Stimulated activated CD4-positive, alpha-beta T cell treated with anti-CD3 and anti-CD28 coated beads, Interleukin-12 subunit alpha, Interleukin-12 subunit beta, amount 100 ng/mL, for 24 hours (primary cell): ENCODE measurements around the gene FAM210A.

Experiments used
- DNase-seq, 2 experiments: peaks; one replicate each; pipeline ENCODE4 v3.0.0-alpha.2; 2020; ENCODE audit warnings: low read depth in 2 of 2

Gene FAM210A

DNA sequence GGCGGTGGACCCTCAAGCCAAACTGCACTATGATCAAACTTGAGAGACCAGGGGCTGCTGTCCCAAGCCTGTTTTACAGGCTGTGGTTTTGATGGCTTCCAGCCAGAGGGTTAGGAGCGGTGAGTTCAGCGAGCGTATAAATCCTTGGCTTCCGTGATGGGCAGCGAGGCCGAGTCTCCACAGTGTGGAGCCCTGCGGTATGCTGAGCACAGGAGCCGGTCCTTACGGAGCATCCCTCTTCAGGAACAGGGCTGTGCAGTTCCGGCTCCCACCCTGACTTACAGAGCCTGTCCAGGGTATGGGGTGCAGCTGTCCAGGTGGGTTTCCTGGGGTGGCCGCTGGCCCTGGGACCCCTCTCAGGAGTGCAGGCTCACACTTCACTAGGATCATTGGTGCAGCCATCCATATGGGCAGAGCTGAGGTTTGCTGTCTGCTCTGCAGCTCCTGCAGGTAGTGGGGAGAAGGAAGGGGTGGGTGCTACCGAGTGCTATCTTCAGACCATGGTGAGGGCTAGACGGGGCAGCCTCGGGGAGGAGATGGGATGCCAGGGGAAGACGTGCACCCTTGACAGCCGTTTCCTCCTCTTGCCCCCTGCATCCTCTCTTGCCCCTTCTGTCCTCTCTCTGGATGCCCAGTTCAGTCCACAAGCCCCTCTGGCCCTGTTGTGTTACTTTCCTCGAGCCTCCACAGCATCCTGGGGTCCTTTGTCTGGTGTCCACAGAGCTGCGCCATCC, 104.3 kb downstream of the FAM210A start:
- DNase-seq = no peak

DNA sequence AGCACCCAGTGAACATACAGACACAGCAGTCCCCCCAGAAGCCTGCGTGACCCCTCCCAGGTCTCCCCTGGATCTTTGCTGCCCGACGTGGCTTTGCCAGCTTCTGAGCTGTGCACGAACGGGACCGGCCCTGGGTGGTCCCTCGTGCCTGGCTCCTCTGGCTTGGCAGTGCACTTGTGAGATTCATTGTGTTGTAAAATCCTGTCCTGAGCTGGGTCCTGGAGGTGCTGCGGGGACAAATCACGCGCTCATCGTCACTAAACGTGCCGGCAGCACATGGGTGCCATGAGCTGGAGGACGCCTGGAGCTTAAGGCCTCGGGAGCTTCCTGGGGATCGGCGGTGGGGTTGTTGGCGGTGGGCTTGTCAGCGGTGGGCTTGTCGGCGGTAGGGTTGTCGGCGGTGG, 104.9 kb downstream of the FAM210A start:
- DNase-seq = no peak

DNA sequence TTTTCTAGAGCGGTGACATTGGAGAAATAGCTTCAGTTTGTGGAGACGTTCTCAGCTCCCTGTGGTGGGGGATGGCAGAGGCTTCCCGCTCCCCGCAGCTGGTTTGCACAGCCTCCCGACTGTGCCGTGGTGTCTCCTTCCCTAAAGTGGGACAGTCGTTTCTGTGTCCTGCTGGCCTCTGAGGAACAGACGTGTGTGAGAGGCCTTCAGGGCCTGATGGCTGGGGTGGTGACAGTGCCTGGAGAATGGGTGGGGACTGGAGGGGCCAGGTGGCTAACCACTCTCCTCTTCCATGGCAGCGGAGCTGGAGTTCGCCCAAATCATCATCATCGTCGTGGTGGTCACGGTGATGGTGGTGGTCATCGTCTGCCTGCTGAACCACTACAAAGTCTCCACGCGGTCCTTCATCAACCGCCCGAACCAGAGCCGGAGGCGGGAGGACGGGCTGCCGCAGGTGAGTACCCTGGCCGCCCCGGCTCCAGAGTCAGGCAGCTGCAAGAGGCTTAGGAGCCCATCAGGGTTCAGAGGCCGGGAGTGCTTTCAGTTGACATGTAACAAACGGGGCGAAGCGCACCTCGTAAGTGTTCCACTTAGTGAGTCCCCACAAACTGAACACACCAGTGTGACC, 105.4 kb downstream of the FAM210A start:
- no peak for DNase-seq

DNA sequence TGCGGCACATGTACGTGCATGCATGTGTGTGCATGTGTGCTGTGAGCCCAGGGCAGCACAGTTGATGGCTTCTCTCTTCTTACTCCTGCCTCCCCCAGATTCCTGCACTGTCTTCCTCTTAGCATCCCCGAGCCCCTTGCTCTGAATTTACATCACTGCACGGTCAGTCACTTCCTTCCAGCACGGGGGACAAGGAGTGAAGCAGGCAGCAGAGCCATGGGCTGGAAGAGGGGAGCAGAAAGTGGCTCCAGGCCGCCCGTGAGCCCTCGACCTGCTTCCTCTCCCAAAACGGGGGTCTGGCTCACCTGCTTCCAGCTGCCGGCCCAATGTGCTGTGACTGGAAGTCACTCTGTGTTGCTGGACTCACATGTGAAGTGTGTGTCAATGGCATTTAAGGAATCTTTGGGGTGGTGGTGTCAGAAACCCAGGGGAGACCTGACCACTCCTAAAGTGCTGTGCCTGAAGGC, 106.1 kb downstream of the FAM210A start:
- DNase-seq = no peak

DNA sequence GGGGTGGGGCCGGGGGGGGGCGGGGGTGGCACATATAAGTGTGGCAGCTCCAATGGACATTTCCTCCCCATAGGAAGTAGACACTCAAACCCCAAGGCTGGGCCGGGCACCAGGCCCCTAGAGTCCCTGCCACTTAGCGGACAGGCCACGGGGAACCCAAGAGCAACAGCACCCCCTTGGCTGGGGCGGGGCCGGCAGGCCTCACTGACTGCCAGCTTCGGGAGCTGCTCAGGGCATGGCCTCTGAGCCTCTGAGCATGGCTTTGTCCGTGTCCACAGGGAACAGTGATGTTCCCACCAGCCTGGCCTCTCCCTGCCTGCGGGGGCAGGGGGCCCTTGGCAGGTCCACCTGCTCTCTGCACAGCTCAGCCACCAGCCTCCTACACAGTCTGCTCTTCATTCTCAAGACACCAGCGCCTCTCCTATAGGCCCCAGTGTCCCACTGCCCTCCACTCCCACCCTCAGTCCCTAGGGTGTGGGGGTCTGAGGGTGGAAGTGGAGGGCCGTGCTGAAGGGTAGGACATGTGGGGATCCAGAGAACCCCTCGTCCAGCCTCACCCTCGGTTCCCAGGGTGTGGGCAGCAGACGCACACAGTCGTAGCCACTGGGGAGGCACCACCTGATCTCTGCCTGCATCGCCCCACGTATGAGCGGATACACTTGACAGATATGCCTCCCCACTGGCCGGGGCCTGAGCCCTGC, 106.7 kb downstream of the FAM210A start:
- no peak for DNase-seq

DNA sequence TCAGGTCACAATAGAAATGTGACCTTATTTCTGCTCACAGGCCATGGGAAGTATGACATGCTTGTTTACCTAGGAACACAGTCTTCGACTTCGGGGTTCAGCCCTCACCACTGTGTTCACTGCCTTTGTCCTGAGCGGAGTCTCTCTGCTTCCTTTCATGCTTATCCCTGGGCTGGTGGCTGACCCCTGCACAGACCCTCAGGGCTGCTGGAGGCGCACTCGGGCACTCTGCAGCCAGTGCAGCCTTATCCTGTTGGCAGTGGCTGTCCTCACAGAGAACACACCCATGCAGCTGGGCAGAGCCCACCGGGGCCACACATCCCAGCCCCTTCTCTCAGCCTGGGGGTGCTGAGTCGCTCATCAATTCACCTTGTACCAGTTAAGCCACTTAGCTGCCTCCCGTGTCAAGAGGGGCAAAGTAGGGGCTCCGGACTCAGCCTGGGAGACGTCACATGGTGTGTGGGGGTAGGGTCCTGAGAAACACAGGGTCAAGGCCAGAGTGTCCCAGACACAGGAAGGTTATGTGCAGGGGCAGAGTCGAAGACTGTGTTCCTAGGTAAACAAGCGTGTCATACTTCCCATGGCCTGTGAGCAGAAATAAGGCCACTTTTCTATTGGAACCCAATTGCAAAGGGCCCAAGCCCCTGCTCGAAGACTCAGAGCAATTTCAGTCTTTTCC, 107.5 kb downstream of the FAM210A start:
- no peak for DNase-seq

DNA sequence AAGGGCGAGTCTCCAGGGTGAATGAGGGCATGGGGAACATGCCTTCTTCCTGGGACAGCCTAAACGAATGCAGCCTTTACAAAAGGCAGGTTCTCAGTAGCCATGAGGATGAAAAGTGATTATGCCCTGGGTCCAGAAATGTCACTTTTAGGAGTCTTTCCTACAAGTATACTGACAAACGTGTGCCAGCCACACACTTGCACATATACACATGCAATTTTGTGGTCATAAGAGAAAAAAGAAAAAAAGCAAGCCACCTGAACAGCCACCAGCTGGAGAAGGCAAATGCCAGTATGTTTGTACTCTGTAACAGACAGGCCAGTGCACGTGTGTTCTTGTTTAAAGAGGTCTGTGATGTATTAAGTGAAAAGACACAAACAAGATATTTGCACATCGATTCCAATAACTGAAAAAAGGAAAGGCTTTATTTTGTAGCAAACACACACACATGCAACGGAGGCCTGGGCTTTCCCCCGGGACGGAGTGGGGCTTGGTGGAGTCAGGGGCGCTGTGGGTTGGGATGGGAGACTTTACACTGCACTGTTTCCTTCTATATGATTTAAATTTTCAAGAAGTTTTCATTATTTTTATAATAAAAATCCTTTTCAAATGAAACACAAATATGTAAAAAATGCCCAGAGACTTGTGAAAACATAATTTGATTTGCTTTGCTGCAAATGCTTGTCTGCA, 108.4 kb downstream of the FAM210A start:
- DNase-seq = no peak

DNA sequence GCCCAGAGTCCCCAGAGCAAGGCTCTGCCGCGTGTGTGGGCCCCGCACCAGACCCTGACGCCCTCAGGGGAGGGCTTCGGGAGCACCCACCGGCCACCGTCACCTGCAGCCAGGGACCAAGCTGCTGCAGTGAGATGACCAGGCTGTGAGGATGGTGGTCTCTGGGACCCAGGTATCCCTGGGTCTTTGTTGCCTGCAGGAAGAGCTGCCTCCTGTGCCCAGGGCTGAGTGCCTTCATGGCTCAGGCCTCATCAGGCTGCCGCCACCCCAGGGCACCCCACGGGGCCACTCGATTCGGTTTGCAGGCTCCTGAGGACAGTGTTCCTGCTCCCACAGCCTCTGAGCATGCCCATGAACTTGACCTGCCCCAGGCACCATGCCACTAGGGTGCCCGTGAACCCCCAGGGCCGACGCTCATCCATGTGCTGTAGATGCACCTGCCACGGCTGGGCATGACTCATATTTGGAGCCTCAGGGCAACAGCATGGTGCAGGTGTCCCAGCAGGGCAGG, 109.8 kb downstream of the FAM210A start:
- DNase-seq = no peak

DNA sequence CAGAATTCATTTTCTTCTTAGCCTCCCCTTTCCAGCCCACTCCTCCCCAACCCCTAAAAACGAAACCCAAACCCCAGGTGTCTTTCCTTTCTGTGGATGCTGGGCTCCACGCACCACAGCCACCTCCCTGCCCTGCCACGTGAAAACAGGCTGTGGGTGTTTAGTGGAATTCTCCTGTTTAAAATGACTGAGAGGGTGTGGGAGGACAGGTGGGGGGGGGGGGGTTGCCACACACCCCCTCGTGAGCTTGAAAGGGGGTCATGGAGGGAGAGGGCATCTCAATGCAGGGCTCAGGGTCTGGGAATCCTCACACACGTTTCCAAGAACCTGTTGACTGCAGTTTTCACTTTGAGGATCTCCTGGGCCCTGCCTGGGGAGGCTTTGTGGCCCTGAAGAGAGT, 110.3 kb downstream of the FAM210A start:
- DNase-seq = no peak

DNA sequence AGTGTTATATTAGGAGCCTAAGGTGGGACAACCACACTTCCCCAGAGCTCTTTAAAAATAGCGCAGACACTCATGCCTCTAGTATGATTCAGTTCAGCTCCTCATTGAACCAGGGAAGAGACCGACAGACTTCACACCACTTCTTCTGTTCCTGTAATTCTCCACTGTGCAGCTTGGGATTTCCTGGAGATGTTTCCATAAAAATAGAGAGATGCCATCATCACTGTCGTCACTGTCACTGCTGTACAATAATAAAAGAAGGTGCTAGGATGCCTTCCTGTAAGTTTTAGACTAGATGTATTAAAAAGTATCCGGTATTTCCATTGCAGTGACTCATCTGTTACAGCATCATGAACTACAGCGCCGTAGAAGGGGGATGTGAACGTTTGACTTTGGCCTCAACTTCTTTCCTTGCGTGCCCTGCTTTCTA, 110.9 kb downstream of the FAM210A start:
- no peak for DNase-seq

DNA sequence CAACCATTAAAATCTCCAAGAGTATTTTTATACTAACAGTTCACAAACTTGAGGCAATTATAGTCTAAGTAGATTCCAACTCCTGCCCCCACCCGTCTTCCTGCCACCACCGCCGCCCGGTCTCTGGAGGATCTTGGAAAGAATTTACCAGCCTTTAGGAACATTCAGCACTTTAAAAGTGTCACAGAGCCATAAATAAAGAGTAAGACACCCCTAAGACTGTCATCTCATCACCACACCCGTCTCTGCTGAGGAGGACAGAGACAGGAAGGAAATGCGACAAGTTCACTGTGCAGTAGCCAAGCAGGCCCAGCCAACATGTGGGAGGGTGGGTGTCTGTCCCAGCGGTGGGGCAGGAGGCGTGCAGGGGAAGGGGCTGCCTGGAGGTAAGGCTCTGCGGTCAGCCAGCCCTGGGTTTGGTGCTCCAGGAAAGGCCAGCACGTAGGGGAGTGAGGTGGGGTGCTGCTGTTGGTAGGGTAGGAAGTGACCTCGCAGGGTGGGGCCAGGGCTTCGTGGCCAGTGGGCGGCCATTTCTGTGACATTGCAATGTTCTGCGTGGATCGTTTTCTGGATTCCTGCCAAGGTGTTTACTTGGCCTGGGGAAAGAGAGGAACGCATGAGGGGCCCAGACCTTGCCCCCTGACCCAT, 111.6 kb downstream of the FAM210A start:
- DNase-seq = no peak

DNA sequence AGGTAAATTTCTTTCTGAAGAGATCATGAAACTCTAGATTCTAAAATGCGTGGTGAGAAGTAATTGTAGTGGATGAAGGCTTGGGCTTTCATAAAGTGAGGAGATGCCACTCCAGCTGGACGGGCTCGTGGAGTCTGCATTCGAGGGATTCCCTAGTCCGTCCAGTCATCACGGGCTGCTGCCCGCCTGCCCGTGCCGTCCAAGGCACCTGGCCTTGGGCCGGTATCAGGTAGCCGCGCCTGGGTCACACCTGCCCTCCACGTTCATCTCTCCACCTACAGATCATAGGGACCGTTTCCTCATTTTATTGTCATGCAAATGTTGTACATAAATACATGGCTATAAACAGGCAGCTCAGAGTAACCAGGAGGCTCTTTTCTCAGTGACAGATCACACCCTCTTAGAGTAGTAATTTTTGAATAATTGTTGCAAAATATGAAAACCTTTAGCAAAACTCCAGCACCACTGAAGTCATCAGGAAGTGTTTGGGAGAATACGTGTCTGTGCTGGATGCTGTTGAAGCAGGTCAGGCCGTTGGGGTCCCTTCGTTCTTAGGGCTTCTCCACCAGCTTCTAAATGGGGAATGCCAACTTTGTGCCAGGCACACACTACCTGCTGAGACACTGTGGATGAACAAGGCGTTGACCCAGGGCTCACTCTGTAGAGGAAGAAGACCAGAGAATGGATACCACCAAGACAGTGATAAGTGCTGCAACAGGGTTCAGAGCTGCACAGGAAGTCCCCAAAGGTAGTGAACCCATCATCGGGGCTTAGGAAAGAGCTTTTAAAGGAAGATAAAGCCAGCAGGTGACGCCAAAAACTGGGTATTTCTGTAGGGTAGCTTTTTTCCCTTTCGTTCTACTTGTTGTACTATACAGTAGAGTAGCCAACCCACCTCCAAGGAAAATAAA, 112.5 kb downstream of the FAM210A start:
- no peak for DNase-seq
